ENCODE results near the gene DNAJA3.

The DNAJA3 gene

GRCh38 chr16:4425378-4426020, at the start of gene DNAJA3:
TSS of gene DNAJA3 (plus strand) at chr16:4425868. CDS start at chr16:4425882, 14 bp downstream.
- peak; percentile 92 for DNase-seq

GRCh38 chr16:4376126-4376892, 49.4 kb upstream of the DNAJA3 start:
- DNase-seq = peak; percentile 77

GRCh38 chr16:4376893-4377572, 48.6 kb upstream of the DNAJA3 start:
- no peak for DNase-seq

GRCh38 chr16:4377573-4378154, 48.0 kb upstream of the DNAJA3 start:
- no peak for DNase-seq

GRCh38 chr16:4378161-4378666, 47.5 kb upstream of the DNAJA3 start:
- no peak for DNase-seq

- no peak for DNase-seq
These were observed 46.5 kb upstream of the DNAJA3 start for GRCh38 chr16:4378999-4379690.

- DNase-seq = no peak
These were observed 45.3 kb upstream of the DNAJA3 start for GRCh38 chr16:4380119-4381063.

- no peak for DNase-seq
These were observed 44.4 kb upstream of the DNAJA3 start for GRCh38 chr16:4381072-4381934.

GRCh38 chr16:4381935-4382794, 43.5 kb upstream of the DNAJA3 start:
- DNase-seq = no peak

GRCh38 chr16:4382795-4383357, 42.8 kb upstream of the DNAJA3 start:
- no peak for DNase-seq

GRCh38 chr16:4383591-4384444, 41.9 kb upstream of the DNAJA3 start:
- no peak for DNase-seq

- no peak for DNase-seq
These were observed 41.1 kb upstream of the DNAJA3 start for GRCh38 chr16:4384509-4384942.

- DNase-seq = no peak
These were observed 40.4 kb upstream of the DNAJA3 start for GRCh38 chr16:4385066-4385788.

GRCh38 chr16:4385789-4386450, 39.7 kb upstream of the DNAJA3 start:
- DNase-seq = no peak

- DNase-seq = no peak
These were observed 39.2 kb upstream of the DNAJA3 start for GRCh38 chr16:4386451-4386805.

GRCh38 chr16:4386951-4387565, 38.6 kb upstream of the DNAJA3 start:
- DNase-seq = no peak

All from T1000 (cell line).